Right lobe of liver (tissue), 4 donors: ENCODE data around the gene NT5E.

Source experiments
- POLR2A ChIP-seq: fragments of 450-650 bp; IDR thresholded peaks from one replicate; pipeline ENCODE4 v1.6.1; 2017; ENCODE audit warnings: antibody characterized with exemption, mild to moderate bottlenecking
- TF ChIP-seq, protein P1 (sequence below), 4 donors: fragments of 200-600 bp in 3 of 4; fragments of 450-650 bp in 1 of 4; IDR thresholded peaks; one replicate each; pipeline versions ENCODE4 v1.5.1 to v1.8.0; 2016 to 2022; ENCODE audit warnings: antibody characterized with exemption in 4 of 4, mild to moderate bottlenecking in 2 of 4
- donor health status: DM: no; HTN: no; CAD: no.
- donor health status: DM: no; HTN: no; CAD: no.
- donor health status: DM: no; HTN: yes; CAD: no.

GRCh38 chr6:85482905-85483700, 33.2 kb downstream of the NT5E start:
- TF ChIP-seq POLR2A, result no peak
- TF ChIP-seq, protein P1, sequence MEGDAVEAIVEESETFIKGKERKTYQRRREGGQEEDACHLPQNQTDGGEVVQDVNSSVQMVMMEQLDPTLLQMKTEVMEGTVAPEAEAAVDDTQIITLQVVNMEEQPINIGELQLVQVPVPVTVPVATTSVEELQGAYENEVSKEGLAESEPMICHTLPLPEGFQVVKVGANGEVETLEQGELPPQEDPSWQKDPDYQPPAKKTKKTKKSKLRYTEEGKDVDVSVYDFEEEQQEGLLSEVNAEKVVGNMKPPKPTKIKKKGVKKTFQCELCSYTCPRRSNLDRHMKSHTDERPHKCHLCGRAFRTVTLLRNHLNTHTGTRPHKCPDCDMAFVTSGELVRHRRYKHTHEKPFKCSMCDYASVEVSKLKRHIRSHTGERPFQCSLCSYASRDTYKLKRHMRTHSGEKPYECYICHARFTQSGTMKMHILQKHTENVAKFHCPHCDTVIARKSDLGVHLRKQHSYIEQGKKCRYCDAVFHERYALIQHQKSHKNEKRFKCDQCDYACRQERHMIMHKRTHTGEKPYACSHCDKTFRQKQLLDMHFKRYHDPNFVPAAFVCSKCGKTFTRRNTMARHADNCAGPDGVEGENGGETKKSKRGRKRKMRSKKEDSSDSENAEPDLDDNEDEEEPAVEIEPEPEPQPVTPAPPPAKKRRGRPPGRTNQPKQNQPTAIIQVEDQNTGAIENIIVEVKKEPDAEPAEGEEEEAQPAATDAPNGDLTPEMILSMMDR (IDR thresholded peaks at IDR 0.05), result peak in 3 of 4 donors; percentile 99 to 100 (median 100)
